K562 (cell line): ENCODE results near the gene PPP1R16B. TPM values are rescaled to one million over a fixed set of nuclear protein-coding genes. Genes with fewer than 3 reads are reported as not detected.

Experiments used
- ATAC-seq: fragments of 200-7000 bp; cut with Tn5 transposase; 3 replicates; pipeline ENCODE4 v1.9.1; 2020; ENCODE audit warnings: moderate library complexity
- BruUV-seq: library from RNA; stranded (reverse); fragments of 400-500 nt; replicated peaks from 2 replicates; lab custom pipeline; 2021; lab: Mats Ljungman, UMichigan
- CTCF ChIA-PET: fragments of 300-600 bp; formaldehyde crosslinking; extraction: SDS; loops from one replicate; lab custom pipeline; 2021; ENCODE audit warnings: low intra/inter-chr PET ratio; lab: Yijun Ruan, JAX
- POLR2A ChIA-PET: fragments of 300-600, 350-650 bp; sonication (Branson Sonifier 250); formaldehyde crosslinking; extraction: SDS; loops from one replicate; lab custom pipeline; 2021; ENCODE audit warnings: antibody characterized with exemption, inconsistent platforms; lab: Yijun Ruan, JAX
- DNase-seq, 4 experiments: peaks; one replicate each; pipeline versions ENCODE4 v3.0.0 to v3.0.0-alpha.2; 2011 to 2018; ENCODE audit warnings: low spot score in 3 of 4, mixed read lengths in 3 of 4; ENCODE audit errors: extremely low read depth in 1 of 4
- FAIRE-seq: peaks from 2 replicates; lab custom pipeline; 2011; peaks lifted over from hg19 to GRCh38; lab: Jason Lieb, UNC
- H2AFZ ChIP-seq: 2 replicates; pipeline ENCODE4 v1.6.0; 2011; ENCODE audit warnings: low read depth, low read length, control low read depth, inconsistent platforms
- H3K27ac ChIP-seq: fragments of 200-600 bp; 3 replicates; pipeline ENCODE4 v1.8.0; 2011; ENCODE audit warnings: low read depth, mild to moderate bottlenecking, control low read depth, inconsistent platforms, low read length, moderate library complexity, mixed read lengths; ENCODE audit errors: extremely low read depth
- H3K27me3 ChIP-seq, 2 experiments: fragments of 300-600 bp in 1 of 2; 2 replicates in 1 of 2; 3 replicates in 1 of 2; pipeline versions ENCODE4 v1.6.0 to v1.8.0; 2011; ENCODE audit warnings: inconsistent platforms in 2 of 2, low read length in 2 of 2, mild to moderate bottlenecking in 1 of 2, mixed read lengths in 1 of 2, moderate library complexity in 1 of 2; ENCODE audit not compliant: control insufficient read depth in 2 of 2, insufficient read depth in 2 of 2
- H3K36me3 ChIP-seq: fragments of 300-600 bp; 3 replicates; pipeline ENCODE4 v1.8.0; 2011; ENCODE audit warnings: mild to moderate bottlenecking, low read length, inconsistent platforms; ENCODE audit not compliant: control insufficient read depth, insufficient read depth
- H3K4me1 ChIP-seq, 2 experiments: fragments of 200-600 bp in 1 of 2; replicated peaks in 1 of 2; 2 replicates in 1 of 2; 3 replicates in 1 of 2; pipeline versions ENCODE4 v1.5.1 to v1.8.0; 2011; ENCODE audit warnings: inconsistent platforms in 2 of 2, low read length in 2 of 2, mild to moderate bottlenecking in 1 of 2, mixed read lengths in 1 of 2, moderate library complexity in 1 of 2; ENCODE audit not compliant: control insufficient read depth in 2 of 2, insufficient read depth in 2 of 2
- H3K4me2 ChIP-seq: 2 replicates; pipeline ENCODE4 v1.6.1; 2011; ENCODE audit warnings: low read length, control low read depth, inconsistent platforms, mixed read lengths; ENCODE audit not compliant: insufficient read depth
- H3K4me3 ChIP-seq: fragments of 200-600 bp; sonication (generic), shearing (Covaris generic); 2 replicates; pipeline ENCODE4 v1.5.1; 2016; ENCODE audit warnings: control low read depth, inconsistent platforms
- H3K79me2 ChIP-seq: fragments of 200-600 bp; 3 replicates; pipeline ENCODE4 v1.8.0; 2011; ENCODE audit warnings: low read length, inconsistent platforms; ENCODE audit not compliant: control insufficient read depth, insufficient read depth
- H3K9ac ChIP-seq, 2 experiments: 2 replicates each; pipeline versions ENCODE4 v1.6.0 to v1.6.1; 2011; ENCODE audit warnings: low read depth in 2 of 2, low read length in 2 of 2, control low read depth in 1 of 2, inconsistent platforms in 1 of 2, mild to moderate bottlenecking in 1 of 2, mixed read lengths in 1 of 2; ENCODE audit not compliant: insufficient read depth in 1 of 2
- H3K9me1 ChIP-seq: one replicate; pipeline ENCODE4 v1.6.0; 2011; ENCODE audit warnings: inconsistent platforms, mild to moderate bottlenecking, low read length, moderate library complexity; ENCODE audit not compliant: control insufficient read depth, insufficient read depth
- H3K9me3 ChIP-seq: replicated peaks from 2 replicates; pipeline ENCODE4 v1.5.1; 2011; ENCODE audit warnings: low read depth, low read length, inconsistent platforms; ENCODE audit not compliant: control insufficient read depth, insufficient read depth
- H4K20me1 ChIP-seq: replicated peaks from 2 replicates; pipeline ENCODE4 v1.6.1; 2011; ENCODE audit warnings: low read length, inconsistent platforms, mixed read lengths; ENCODE audit not compliant: control insufficient read depth, insufficient read depth
- ARID4B ChIP-seq: sonication (generic); formaldehyde crosslinking; IDR thresholded peaks from 2 replicates; pipeline ENCODE4 v1.8.0; 2022; ENCODE audit warnings: mild to moderate bottlenecking, missing genetic modification reagents
- CREB5 ChIP-seq: fragments of 250-450 bp; sonication (Bioruptor Pico); IDR thresholded peaks from 2 replicates; pipeline ENCODE4 v1.5.0; 2020; ENCODE audit warnings: mild to moderate bottlenecking
- MCM5 ChIP-seq: fragments of 450-650 bp; IDR thresholded peaks from 2 replicates; pipeline ENCODE4 v1.6.1; 2016; ENCODE audit warnings: low read depth
- SP2 ChIP-seq: IDR thresholded peaks from 2 replicates; pipeline ENCODE4 v1.6.1; 2011; ENCODE audit warnings: mild to moderate bottlenecking, low read depth, low read length, moderate library complexity; ENCODE audit not compliant: poor library complexity, severe bottlenecking; ENCODE audit errors: extremely low read depth
- TEAD4 ChIP-seq, 2 experiments: sonication (generic) in 1 of 2; formaldehyde crosslinking in 1 of 2; IDR thresholded peaks; 2 replicates each; pipeline versions ENCODE4 v1.6.1 to v1.8.0; 2012 to 2022; ENCODE audit warnings: borderline replicate concordance in 1 of 2, inconsistent platforms in 1 of 2, low read length in 1 of 2, mild to moderate bottlenecking in 1 of 2, missing genetic modification reagents in 1 of 2
- ZNF280B ChIP-seq: fragments of 250-450 bp; sonication (Bioruptor Pico); IDR thresholded peaks from 2 replicates; pipeline ENCODE4 v1.5.1; 2021; ENCODE audit warnings: mild to moderate bottlenecking
- ZNF41 ChIP-seq: fragments of 250-450 bp; sonication (Bioruptor Pico); conservative IDR thresholded peaks from 2 replicates; pipeline ENCODE4 v1.4.0; 2020; ENCODE audit warnings: mild to moderate bottlenecking
- WGBS: fragments of 100-300 bp; shearing (Covaris generic); methylation state at CpG from one replicate; pipeline ENCODE4 v1.1.6; 2016; ENCODE audit warnings: low coverage, mixed read lengths; ENCODE audit not compliant: insufficient coverage; ENCODE audit errors: missing lambda C conversion rate; 5-methylcytosine and 5-hydroxymethylcytosine counted together
- in situ Hi-C: fragments of 300-500 bp; cut with MboI; formaldehyde crosslinking; loops from 4 replicates; pipeline ENCODE4 v1.15.0; 2018; ENCODE audit warnings: inconsistent platforms, mixed read lengths
- intact Hi-C: fragments of 100-400 bp; cut with micrococcal nuclease; formaldehyde crosslinking; loops from 2 replicates; pipeline ENCODE4 v1.14.2; 2022
- polyA plus RNA-seq, 8 experiments: library from polyadenylated mRNA; depleted of rRNA in 4 of 8; stranded (reverse) in 5 of 8; unstranded in 3 of 8; fragments of >200 nt; fragmentation: Nextera tagmentation in 2 of 8; fragmentation: Illumina TruSeq in 1 of 8; extraction: Ambion mirVana in 2 of 8; extraction: Trizol in 1 of 8; gene quantifications; 2 replicates each; pipeline versions ENCODE4 v1.2.1 to v1.2.3, GENCODE V29; 2011 to 2014; ENCODE audit warnings: inconsistent platforms in 1 of 8, missing spikeins in 1 of 8
- total RNA-seq, 7 experiments: library from RNA; depleted of rRNA in 6 of 7; stranded (reverse); fragments of >200 nt in 6 of 7; fragmentation: Illumina TruSeq in 2 of 7; extraction: Trizol in 2 of 7; gene quantifications; 2 replicates each; pipeline versions ENCODE4 v1.2.1 to v1.2.3, GENCODE V29; 2011 to 2021; ENCODE audit warnings: low replicate concordance in 1 of 7

PPP1R16B gene
- total and polyA plus RNA-seq, 9 of the 15 experiments (the other 6 are each of a cell fraction or from before 2014, with no cell fraction given), result 1.5 to 11.5 (median 6.8) TPM

GRCh38 chr20:38806855-38807655 is 1.6 kb downstream of the PPP1R16B start:
- no peak overlapping the region for H2AFZ ChIP-seq
- no peak overlapping the region for H3K9ac ChIP-seq
- FAIRE-seq, result no peak
- no peaks in the 10 kb centered on the region for H3K36me3 ChIP-seq
- H4K20me1 ChIP-seq, result no peaks in the 10 kb centered on the region; the same call in 1 of the 2 replicates
- H3K4me1 ChIP-seq, result peaks cover 10 to 27% of the 10 kb centered on the region in 2 experiments
- H3K9me1 ChIP-seq, result no peaks in the 10 kb centered on the region
- CTCF ChIA-PET, result no interaction called here
- POLR2A ChIA-PET, result interaction anchor here (0.9 kb wide), 1 partner anchor 11 kb away, joined by 4 read pairs; no protein-coding TSS in a partner anchor
- H3K27me3 ChIP-seq, result peaks cover 0 to 10% of the 10 kb centered on the region in 2 experiments; a peak in 2 of 5 replicates
- no peak for DNase-seq
- WGBS, result 71% methylated on average over 29 of the region's 32 CpGs
- TF ChIP-seq CREB5 (no peak), SP2 (no peak), ZNF280B (CRISPR knock-in tag) (no peak), ARID4B (CRISPR knock-in tag) (no peak), TEAD4 (IDR thresholded peaks at IDR 0.05; ENCODE audit: low read length) (no peak), TEAD4 (CRISPR knock-in tag; IDR thresholded peaks at IDR 0.05; ENCODE audit: borderline replicate concordance) (no peak), ZNF41 (no peak), MCM5 (no peak)
- BruUV-seq, result no TSS peak
- ATAC-seq, result no peak
- H3K27ac ChIP-seq, result no peak overlapping the region
- intact Hi-C loops (loop anchor here (5.0 kb wide), 2 partner anchors 55 to 85 kb away; no protein-coding TSS in a partner anchor), in situ Hi-C loops (no loop called here)
- H3K4me2 ChIP-seq, result no peak overlapping the region; the same call in 1 of the 2 replicates
- H3K4me3 ChIP-seq, result peak overlapping the region; percentile 55
- H3K9me3 ChIP-seq, result no peaks in the 10 kb centered on the region
- no peaks in the 10 kb centered on the region; the same call in 2 of the 3 replicates for H3K79me2 ChIP-seq
